Stomach (tissue), 4 donors: ENCODE results near the gene ATF2.

Experiments used
- POLR2A ChIP-seq, 4 donors: fragments of 450-650 bp; IDR thresholded peaks; one replicate each; pipeline ENCODE4 v1.6.1; 2016; ENCODE audit warnings: antibody characterized with exemption in 4 of 4, control low read depth in 2 of 4, mild to moderate bottlenecking in 1 of 4, moderate library complexity in 1 of 4
- POLR2AphosphoS5 ChIP-seq, 3 donors: sonication (generic); formaldehyde crosslinking; IDR thresholded peaks; one replicate each; pipeline ENCODE4 v1.6.1; 2016; ENCODE audit warnings: antibody characterized with exemption in 3 of 3
- TF ChIP-seq, protein P1 (sequence below), 7 experiments: fragments of 450-650 bp in 4 of 7; fragments of 200-600 bp in 3 of 7; sonication (generic) in 3 of 7; IDR thresholded peaks; one replicate each; pipeline ENCODE4 v1.5.1; 2016 to 2019; ENCODE audit warnings: antibody characterized with exemption in 7 of 7, control low read depth in 2 of 7, mild to moderate bottlenecking in 1 of 7

DNA sequence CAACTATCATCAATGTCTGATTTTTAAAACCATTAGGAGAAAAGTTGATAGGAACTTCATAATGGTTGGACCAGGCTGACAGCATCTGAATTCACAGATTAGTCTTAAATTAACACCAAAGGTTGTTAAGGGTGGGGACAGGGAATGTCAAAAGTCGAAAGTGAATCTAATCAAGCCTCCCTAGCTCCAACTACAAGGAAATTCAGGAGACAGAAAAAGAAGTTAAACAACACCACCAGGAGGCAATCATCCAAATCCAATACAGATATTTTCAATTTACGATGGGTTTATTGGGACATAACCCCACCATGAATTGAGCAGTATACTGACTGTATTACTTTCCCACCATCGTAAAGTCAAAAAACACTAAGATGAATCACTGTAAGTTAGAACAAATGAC, 32.8 kb downstream of the ATF2 start:
- TF ChIP-seq, protein P1, sequence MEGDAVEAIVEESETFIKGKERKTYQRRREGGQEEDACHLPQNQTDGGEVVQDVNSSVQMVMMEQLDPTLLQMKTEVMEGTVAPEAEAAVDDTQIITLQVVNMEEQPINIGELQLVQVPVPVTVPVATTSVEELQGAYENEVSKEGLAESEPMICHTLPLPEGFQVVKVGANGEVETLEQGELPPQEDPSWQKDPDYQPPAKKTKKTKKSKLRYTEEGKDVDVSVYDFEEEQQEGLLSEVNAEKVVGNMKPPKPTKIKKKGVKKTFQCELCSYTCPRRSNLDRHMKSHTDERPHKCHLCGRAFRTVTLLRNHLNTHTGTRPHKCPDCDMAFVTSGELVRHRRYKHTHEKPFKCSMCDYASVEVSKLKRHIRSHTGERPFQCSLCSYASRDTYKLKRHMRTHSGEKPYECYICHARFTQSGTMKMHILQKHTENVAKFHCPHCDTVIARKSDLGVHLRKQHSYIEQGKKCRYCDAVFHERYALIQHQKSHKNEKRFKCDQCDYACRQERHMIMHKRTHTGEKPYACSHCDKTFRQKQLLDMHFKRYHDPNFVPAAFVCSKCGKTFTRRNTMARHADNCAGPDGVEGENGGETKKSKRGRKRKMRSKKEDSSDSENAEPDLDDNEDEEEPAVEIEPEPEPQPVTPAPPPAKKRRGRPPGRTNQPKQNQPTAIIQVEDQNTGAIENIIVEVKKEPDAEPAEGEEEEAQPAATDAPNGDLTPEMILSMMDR (IDR thresholded peaks at IDR 0.05) = no peak
- TF ChIP-seq POLR2A (IDR thresholded peaks at IDR 0.05) (no peak), POLR2AphosphoS5 (IDR thresholded peaks at IDR 0.05) (no peak)
